ENCODE results near the gene CYB5D1.

The CYB5D1 gene

GRCh38 chr17:7844292-7845154 is 13.3 kb upstream of the CYB5D1 start:
- peak; percentile 68 for DNase-seq (ENCODE audit: low read depth)

DNA sequence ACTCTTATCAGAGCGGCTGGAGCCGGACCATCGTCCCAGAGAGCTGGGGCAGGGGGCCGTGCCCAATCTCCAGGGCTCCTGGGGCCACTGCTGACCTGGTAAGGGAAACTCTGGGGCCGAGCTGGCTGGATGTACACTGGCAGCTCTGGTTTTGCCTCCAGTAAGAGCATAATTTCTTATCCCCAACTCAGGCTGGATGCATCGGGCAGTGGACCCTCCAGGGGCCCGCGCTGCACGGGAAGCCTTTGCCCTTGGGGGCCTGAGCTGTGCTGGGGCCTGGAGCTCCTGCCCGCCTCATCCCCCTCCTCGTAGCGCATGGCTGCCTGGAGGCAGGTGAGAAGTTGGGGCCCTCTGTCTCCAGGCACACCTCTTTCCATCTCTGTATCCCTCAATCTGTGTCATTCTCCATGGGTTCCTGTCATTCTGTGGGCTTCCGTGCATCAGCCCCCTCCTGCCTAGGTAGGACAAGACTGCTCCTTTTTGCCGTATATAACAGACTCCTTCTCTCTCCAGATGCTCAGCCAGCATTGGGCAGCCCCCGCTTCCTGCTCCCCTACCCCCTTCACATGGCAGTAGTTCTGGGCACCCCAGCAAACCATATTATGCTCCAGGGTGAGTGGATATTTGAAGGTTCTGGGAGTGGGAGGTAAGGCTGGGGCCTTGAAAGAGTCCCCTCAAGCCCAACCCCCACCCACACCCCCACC is 12.3 kb upstream of the CYB5D1 start:
- DNase-seq (ENCODE audit: low read depth): no peak

DNA sequence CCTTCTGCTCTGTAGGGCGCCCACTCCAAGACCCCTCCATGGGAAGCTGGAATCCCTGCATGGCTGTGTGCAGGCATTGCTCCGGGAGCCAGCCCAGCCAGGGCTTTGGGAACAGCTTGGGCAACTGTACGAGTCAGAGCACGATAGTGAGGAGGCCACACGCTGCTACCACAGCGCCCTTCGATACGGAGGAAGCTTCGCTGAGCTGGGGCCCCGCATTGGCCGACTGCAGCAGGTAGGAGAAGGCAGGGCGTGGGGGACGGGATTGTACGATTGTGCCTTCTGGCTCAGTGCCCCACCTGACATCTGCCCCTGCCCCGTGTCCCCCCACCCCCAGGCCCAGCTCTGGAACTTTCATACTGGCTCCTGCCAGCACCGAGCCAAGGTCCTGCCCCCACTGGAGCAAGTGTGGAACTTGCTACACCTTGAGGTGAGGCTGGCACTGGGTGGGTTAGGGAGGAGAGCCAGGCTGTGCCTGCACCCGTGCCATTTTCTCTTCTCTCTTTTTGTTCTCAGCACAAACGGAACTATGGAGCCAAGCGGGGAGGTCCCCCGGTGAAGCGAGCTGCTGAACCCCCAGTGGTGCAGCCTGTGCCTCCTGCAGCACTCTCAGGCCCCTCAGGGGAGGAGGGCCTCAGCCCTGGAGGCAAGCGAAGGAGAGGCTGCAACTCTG is 11.6 kb upstream of the CYB5D1 start:
- no peak for DNase-seq (ENCODE audit: low read depth)

DNA sequence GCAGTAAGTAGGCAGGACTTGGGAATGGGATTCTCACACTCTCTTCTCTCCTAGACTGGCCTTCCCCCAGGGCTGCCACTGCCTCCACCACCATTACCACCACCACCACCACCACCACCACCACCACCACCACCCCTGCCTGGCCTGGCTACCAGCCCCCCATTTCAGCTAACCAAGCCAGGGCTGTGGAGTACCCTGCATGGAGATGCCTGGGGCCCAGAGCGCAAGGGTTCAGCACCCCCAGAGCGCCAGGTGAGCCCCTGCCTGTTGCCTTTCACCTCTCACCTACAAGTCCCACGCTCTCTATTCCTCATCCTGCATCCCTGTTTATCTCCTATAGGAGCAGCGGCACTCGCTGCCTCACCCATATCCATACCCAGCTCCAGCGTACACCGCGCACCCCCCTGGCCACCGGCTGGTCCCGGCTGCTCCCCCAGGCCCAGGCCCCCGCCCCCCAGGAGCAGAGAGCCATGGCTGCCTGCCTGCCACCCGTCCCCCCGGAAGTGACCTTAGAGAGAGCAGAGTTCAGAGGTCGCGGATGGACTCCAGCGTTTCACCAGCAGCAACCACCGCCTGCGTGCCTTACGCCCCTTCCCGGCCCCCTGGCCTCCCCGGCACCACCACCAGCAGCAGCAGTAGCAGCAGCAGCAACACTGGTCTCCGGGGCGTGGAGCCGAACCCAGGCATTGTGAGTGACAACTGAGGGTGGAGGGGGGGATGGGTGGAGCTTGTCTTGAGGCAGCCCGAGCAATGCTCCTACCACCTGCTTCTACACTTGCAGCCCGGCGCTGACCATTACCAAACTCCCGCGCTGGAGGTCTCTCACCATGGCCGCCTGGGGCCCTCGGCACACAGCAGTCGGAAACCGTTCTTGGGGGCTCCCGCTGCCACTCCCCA is 10.8 kb upstream of the CYB5D1 start:
- DNase-seq (ENCODE audit: low read depth): no peak

DNA sequence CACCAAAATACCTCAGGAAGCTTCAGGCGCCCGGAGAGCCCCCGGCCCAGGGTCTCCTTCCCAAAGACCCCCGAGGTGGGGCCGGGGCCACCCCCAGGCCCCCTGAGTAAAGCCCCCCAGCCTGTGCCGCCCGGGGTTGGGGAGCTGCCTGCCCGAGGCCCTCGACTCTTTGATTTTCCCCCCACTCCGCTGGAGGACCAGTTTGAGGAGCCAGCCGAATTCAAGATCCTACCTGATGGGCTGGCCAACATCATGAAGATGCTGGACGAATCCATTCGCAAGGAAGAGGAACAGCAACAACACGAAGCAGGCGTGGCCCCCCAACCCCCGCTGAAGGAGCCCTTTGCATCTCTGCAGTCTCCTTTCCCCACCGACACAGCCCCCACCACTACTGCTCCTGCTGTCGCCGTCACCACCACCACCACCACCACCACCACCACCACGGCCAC is 9.6 kb upstream of the CYB5D1 start:
- DNase-seq (ENCODE audit: low read depth): no peak

- DNase-seq (ENCODE audit: low read depth): no peak
These were observed 9.1 kb upstream of the CYB5D1 start for GRCh38 chr17:7848739-7849129.

DNA sequence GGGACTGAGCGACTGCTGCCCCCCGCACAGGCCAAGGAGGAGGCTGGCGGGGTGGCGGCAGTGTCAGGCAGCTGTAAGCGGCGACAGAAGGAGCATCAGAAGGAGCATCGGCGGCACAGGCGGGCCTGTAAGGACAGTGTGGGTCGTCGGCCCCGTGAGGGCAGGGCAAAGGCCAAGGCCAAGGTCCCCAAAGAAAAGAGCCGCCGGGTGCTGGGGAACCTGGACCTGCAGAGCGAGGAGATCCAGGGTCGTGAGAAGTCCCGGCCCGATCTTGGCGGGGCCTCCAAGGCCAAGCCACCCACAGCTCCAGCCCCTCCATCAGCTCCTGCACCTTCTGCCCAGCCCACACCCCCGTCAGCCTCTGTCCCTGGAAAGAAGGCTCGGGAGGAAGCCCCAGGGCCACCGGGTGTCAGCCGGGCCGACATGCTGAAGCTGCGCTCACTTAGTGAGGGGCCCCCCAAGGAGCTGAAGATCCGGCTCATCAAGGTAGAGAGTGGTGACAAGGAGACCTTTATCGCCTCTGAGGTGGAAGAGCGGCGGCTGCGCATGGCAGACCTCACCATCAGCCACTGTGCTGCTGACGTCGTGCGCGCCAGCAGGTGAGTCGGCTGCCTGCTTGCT is 8.6 kb upstream of the CYB5D1 start:
- no peak for DNase-seq (ENCODE audit: low read depth)

GRCh38 chr17:7849751-7850504 is 7.9 kb upstream of the CYB5D1 start:
- DNase-seq (ENCODE audit: low read depth): no peak

- no peak for DNase-seq (ENCODE audit: low read depth)
These were observed 6.9 kb upstream of the CYB5D1 start for GRCh38 chr17:7850701-7851437.

DNA sequence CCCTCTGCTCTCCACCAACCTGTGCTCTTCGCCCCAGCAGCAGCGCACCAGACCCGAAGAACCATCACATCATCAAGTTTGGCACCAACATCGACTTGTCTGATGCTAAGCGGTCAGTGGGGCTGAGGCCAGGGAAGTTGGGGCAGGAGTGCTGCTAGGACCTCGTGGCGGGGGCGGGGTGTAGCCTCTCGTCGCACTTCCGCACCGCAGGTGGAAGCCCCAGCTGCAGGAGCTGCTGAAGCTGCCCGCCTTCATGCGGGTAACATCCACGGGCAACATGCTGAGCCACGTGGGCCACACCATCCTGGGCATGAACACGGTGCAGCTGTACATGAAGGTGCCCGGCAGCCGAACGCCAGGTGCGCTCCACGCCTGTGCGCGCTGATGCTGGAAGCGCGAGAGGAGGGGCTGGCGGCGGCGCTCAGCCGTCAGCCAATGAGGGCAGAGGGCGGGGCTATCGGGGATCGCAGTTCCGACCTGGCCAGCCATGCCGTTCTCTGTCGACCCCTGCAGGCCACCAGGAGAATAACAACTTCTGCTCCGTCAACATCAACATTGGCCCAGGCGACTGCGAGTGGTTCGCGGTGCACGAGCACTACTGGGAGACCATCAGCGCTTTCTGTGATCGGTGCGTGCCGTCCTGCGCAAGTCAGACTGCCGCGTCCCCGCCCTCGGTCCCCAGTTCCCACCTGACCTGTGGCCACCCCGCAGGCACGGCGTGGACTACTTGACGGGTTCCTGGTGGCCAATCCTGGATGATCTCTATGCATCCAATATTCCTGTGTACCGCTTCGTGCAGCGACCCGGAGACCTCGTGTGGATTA is 6.2 kb upstream of the CYB5D1 start:
- peak; percentile 84 for DNase-seq (ENCODE audit: low read depth)

DNA sequence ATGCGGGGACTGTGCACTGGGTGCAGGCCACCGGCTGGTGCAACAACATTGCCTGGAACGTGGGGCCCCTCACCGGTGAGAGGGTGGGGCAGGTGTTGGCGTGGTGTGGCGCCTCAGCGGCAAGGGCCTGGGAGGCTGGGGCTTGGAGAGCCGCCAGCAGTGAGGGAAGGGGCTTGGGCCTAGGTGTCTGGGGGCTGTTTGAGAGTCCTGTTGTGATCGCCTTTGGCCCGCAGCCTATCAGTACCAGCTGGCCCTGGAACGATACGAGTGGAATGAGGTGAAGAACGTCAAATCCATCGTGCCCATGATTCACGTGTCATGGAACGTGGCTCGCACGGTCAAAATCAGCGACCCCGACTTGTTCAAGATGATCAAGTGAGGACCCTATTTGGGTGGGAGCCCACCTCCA is 5.5 kb upstream of the CYB5D1 start:
- no peak for DNase-seq (ENCODE audit: low read depth)

- DNase-seq (ENCODE audit: low read depth): no peak
These were observed 4.7 kb upstream of the CYB5D1 start for GRCh38 chr17:7852919-7853690.

GRCh38 chr17:7853691-7854038 is 4.1 kb upstream of the CYB5D1 start:
- no peak for DNase-seq (ENCODE audit: low read depth)

DNA sequence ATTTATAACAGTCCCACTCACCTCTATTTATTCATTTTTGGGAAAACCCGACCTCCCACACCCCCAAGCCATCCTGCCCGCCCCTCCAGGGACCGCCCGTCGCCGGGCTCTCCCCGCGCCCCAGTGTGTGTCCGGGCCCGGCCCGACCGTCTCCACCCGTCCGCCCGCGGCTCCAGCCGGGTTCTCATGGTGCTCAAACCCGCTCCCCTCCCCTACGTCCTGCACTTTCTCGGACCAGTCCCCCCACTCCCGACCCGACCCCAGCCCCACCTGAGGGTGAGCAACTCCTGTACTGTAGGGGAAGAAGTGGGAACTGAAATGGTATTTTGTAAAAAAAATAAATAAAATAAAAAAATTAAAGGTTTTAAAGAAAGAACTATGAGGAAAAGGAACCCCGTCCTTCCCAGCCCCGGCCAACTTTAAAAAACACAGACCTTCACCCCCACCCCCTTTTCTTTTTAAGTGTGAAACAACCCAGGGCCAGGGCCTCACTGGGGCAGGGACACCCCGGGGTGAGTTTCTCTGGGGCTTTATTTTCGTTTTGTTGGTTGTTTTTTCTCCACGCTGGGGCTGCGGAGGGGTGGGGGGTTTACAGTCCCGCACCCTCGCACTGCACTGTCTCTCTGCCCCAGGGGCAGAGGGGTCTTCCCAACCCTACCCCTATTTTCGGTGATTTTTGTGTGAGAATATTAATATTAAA is 3.6 kb upstream of the CYB5D1 start:
- DNase-seq (ENCODE audit: low read depth): no peak

DNA sequence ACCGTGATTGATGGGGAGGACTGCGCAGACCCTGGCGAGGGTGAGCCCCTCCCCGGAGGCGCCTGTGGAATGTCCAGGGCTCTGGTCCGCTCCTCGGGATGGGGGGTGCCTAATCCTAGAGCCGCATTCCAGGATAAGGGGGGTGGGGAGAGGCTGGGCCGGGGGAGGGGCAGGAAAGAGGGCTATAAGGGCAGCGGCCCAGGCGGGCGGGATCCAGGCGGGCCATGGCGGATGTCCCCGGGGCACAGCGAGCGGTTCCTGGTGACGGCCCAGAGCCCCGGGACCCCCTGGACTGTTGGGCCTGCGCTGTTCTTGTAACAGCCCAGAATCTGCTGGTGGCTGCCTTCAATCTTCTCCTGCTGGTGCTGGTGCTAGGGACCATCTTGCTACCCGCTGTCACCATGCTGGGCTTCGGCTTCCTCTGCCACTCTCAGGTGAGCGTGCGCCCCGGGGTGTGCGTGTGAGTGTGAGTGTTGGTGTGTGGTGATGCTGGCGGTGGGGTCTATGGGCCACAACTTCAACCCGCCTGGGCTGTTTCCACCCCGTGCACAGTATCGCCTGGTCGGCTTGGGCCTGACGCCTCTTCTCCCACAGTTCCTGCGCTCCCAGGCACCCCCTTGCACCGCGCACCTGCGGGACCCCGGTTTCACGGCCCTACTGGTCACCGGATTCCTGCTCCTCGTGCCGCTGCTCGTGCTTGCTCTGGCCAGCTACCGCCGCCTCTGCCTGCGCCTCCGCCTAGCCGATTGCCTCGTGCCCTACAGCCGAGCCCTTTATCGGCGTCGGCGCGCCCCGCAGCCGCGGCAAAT is 2.7 kb upstream of the CYB5D1 start, which contains the start of gene TMEM88:
Gene TMEM88, plus strand, starts transcription at position 216 of the 809 bp plus-strand sequence. Its CDS starts 9 bp downstream, at position 225.
- DNase-seq (ENCODE audit: low read depth): no peak

DNA sequence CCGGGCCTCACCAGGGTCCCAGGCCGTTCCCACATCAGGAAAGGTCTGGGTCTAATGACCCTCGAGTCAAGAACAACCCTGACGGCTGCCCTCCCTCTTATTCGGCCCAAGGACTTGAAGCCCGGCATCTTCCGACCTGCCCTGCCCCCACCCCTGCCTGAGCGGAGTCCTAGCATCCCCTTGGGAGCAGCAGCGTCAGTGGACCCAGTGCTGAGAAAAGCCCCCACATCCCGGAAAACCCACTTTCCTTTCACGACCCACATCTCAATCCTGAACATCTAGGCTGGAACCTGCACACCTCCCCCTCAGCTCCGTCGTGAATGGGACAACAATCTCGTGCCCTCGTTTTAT is 2.2 kb upstream of the CYB5D1 start:
- no peak for DNase-seq (ENCODE audit: low read depth)
